CD4-positive, alpha-beta T cell treated with Interleukin-12 subunit alpha and Interleukin-12 subunit beta, for 1 hour (primary cell): ENCODE data around the gene NRXN3.

Experiments
- DNase-seq: peaks from one replicate; pipeline ENCODE4 v3.0.0-alpha.2; 2020

Gene NRXN3

GRCh38 chr14:79575032-79575431 lies 1404.9 kb downstream of the NRXN3 start:
- no peak for DNase-seq

- DNase-seq, result no peak
Observed at GRCh38 chr14:79576424-79576823, 1406.3 kb downstream of the NRXN3 start.

- DNase-seq, result no peak
Observed at GRCh38 chr14:79578470-79578869, 1408.3 kb downstream of the NRXN3 start.

GRCh38 chr14:79580414-79580813 lies 1410.2 kb downstream of the NRXN3 start:
- DNase-seq, result no peak

- DNase-seq, result no peak
Observed at GRCh38 chr14:79580906-79581305, 1410.7 kb downstream of the NRXN3 start.

- no peak for DNase-seq
Observed at GRCh38 chr14:79581912-79582576, 1411.9 kb downstream of the NRXN3 start.

GRCh38 chr14:79583738-79584408 lies 1413.7 kb downstream of the NRXN3 start:
- no peak for DNase-seq

- DNase-seq, result no peak
Observed at GRCh38 chr14:79584679-79585078, 1414.5 kb downstream of the NRXN3 start.

GRCh38 chr14:79585845-79586244 lies 1415.7 kb downstream of the NRXN3 start:
- no peak for DNase-seq

- no peak for DNase-seq
Observed at GRCh38 chr14:79586416-79586815, 1416.2 kb downstream of the NRXN3 start.

- DNase-seq, result no peak
Observed at GRCh38 chr14:79586989-79587598, 1416.9 kb downstream of the NRXN3 start.

GRCh38 chr14:79587875-79588274 lies 1417.7 kb downstream of the NRXN3 start:
- no peak for DNase-seq

- no peak for DNase-seq
Observed at GRCh38 chr14:79588398-79588797, 1418.2 kb downstream of the NRXN3 start.

- DNase-seq, result no peak
Observed at GRCh38 chr14:79596551-79596950, 1426.4 kb downstream of the NRXN3 start.

- no peak for DNase-seq
Observed at GRCh38 chr14:79597566-79597965, 1427.4 kb downstream of the NRXN3 start.

GRCh38 chr14:79598339-79598738 lies 1428.2 kb downstream of the NRXN3 start:
- no peak for DNase-seq

- DNase-seq, result no peak
Observed at GRCh38 chr14:79599239-79599638, 1429.1 kb downstream of the NRXN3 start.

- DNase-seq, result no peak
Observed at GRCh38 chr14:79600406-79600805, 1430.2 kb downstream of the NRXN3 start.

GRCh38 chr14:79601579-79601978 lies 1431.4 kb downstream of the NRXN3 start:
- DNase-seq, result no peak

- DNase-seq, result no peak
Observed at GRCh38 chr14:79602045-79602444, 1431.9 kb downstream of the NRXN3 start.

- no peak for DNase-seq
Observed at GRCh38 chr14:79602742-79603141, 1432.6 kb downstream of the NRXN3 start.

- no peak for DNase-seq
Observed at GRCh38 chr14:79605849-79606248, 1435.7 kb downstream of the NRXN3 start.

GRCh38 chr14:79608446-79608845 lies 1438.3 kb downstream of the NRXN3 start:
- no peak for DNase-seq

- DNase-seq, result no peak
Observed at GRCh38 chr14:79613625-79614024, 1443.5 kb downstream of the NRXN3 start.
